HepG2 (cell line): Measurements from ENCODE around the gene BANK1. TPM values are rescaled to one million over a fixed set of nuclear protein-coding genes. Genes with fewer than 3 reads are reported as not detected.

Source experiments
- ATAC-seq: fragments of 200-7000 bp; cut with Tn5 transposase; 3 replicates; pipeline ENCODE4 v1.9.1; 2020; ENCODE audit warnings: mild to moderate bottlenecking, moderate library complexity
- BruUV-seq: library from RNA; stranded (reverse); fragments of 400-500 nt; replicated peaks from 2 replicates; lab custom pipeline; 2021; lab: Mats Ljungman, UMichigan
- CTCF ChIA-PET: fragments of 300-600 bp; formaldehyde crosslinking; extraction: SDS; loops from one replicate; lab custom pipeline; 2021; ENCODE audit warnings: low total read pairs, inconsistent platforms, low intra/inter-chr PET ratio; lab: Yijun Ruan, JAX
- POLR2A ChIA-PET: fragments of 350-600 bp; sonication (Branson Sonifier 250); formaldehyde crosslinking; loops from one replicate; lab custom pipeline; 2020; ENCODE audit warnings: antibody characterized with exemption, inconsistent platforms; lab: Yijun Ruan, JAX
- DNase-seq: peaks from one replicate; pipeline ENCODE4 v3.0.0-alpha.2; 2015; ENCODE audit warnings: low spot score
- FAIRE-seq: peaks from 3 replicates; lab custom pipeline; 2011; peaks lifted over from hg19 to GRCh38; lab: Jason Lieb, UNC
- H2AFZ ChIP-seq: one replicate; pipeline ENCODE4 v1.6.1; 2011; ENCODE audit warnings: low read length, inconsistent platforms
- H3K27ac ChIP-seq: fragments of 300-600 bp; 3 replicates; pipeline ENCODE4 v1.8.0; 2011; ENCODE audit warnings: mixed run types, mild to moderate bottlenecking, mixed read lengths, low read length, inconsistent platforms; ENCODE audit not compliant: insufficient read depth; ENCODE audit errors: extremely low read length
- H3K27me3 ChIP-seq, 2 experiments: fragments of 200-600 bp in 1 of 2; 2 replicates in 1 of 2; 3 replicates in 1 of 2; pipeline versions ENCODE4 v1.6.0 to v1.8.0; 2011; ENCODE audit warnings: low read length in 2 of 2, mild to moderate bottlenecking in 2 of 2, moderate library complexity in 2 of 2, inconsistent platforms in 1 of 2; ENCODE audit not compliant: insufficient read depth in 2 of 2, control insufficient read depth in 1 of 2
- H3K36me3 ChIP-seq, 2 experiments: fragments of 200-600 bp in 1 of 2; replicated peaks in 1 of 2; 2 replicates in 1 of 2; 3 replicates in 1 of 2; pipeline versions ENCODE4 v1.5.1 to v1.8.0; 2011; ENCODE audit warnings: low read length in 2 of 2, inconsistent platforms in 1 of 2; ENCODE audit not compliant: insufficient read depth in 2 of 2, control insufficient read depth in 1 of 2
- H3K4me1 ChIP-seq: 2 replicates; pipeline ENCODE4 v1.5.1; 2012; ENCODE audit warnings: low read length, inconsistent platforms; ENCODE audit not compliant: insufficient read depth
- H3K4me2 ChIP-seq: 2 replicates; pipeline ENCODE4 v1.6.0; 2011; ENCODE audit warnings: low read depth, low read length, inconsistent platforms
- H3K4me3 ChIP-seq, 3 experiments: fragments of 200-600 bp in 1 of 3; sonication (generic), shearing (Covaris generic) in 1 of 3; replicated peaks in 1 of 3; 2 replicates each; pipeline ENCODE4 v1.5.1; 2011 to 2016; ENCODE audit warnings: low read length in 3 of 3, inconsistent platforms in 2 of 3, low read depth in 2 of 3, mild to moderate bottlenecking in 2 of 3, control low read depth in 1 of 3, mixed read lengths in 1 of 3; ENCODE audit not compliant: insufficient read depth in 1 of 3
- H3K79me2 ChIP-seq: one replicate; pipeline ENCODE4 v1.6.1; 2011; ENCODE audit warnings: low read length, inconsistent platforms; ENCODE audit not compliant: insufficient read depth
- H3K9ac ChIP-seq: 2 replicates; pipeline ENCODE4 v1.6.0; 2011; ENCODE audit warnings: mild to moderate bottlenecking, low read depth, low read length, inconsistent platforms; ENCODE audit not compliant: insufficient read depth
- H3K9me3 ChIP-seq: 2 replicates; pipeline ENCODE4 v1.5.1; 2012; ENCODE audit warnings: mild to moderate bottlenecking, low read length
- H4K20me1 ChIP-seq: 2 replicates; pipeline ENCODE4 v1.6.0; 2011; ENCODE audit warnings: inconsistent platforms, mild to moderate bottlenecking, low read length, moderate library complexity; ENCODE audit not compliant: insufficient read depth
- ARNT ChIP-seq: fragments of 450-650 bp; IDR thresholded peaks from 2 replicates; pipeline ENCODE4 v1.6.1; 2017
- HMG20A ChIP-seq: IDR thresholded peaks from 2 replicates; pipeline ENCODE4 v1.6.1; 2016; ENCODE audit warnings: borderline replicate concordance
- IRF2 ChIP-seq: IDR thresholded peaks from 2 replicates; pipeline ENCODE4 v1.6.1; 2018; ENCODE audit warnings: missing genetic modification reagents, missing compliant biosample characterization
- KDM1A ChIP-seq: IDR thresholded peaks from 2 replicates; pipeline ENCODE4 v1.6.1; 2016; ENCODE audit warnings: missing compliant biosample characterization
- ZMYM2 ChIP-seq: sonication (generic); formaldehyde crosslinking; IDR thresholded peaks from 2 replicates; pipeline ENCODE4 v1.8.0; 2022; ENCODE audit warnings: mild to moderate bottlenecking, missing genetic modification reagents
- ZNF629 ChIP-seq: sonication (generic); formaldehyde crosslinking; conservative IDR thresholded peaks from 2 replicates; pipeline ENCODE4 v1.5.0; 2020; ENCODE audit warnings: missing genetic modification reagents
- WGBS: methylation state at CpG from one replicate; pipeline ENCODE4 v1.1.6; 2017; ENCODE audit warnings: low lambda C conversion rate; 5-methylcytosine and 5-hydroxymethylcytosine counted together
- in situ Hi-C: cut with HindIII; loops from 2 replicates; pipeline ENCODE4 v1.10.0; 2017; ENCODE audit warnings: low pct_unique_long_range_greater_than_20kb; ENCODE audit not compliant: extremely low pct_ligation_motif_present
- intact Hi-C: fragments of 100-400 bp; cut with micrococcal nuclease; formaldehyde crosslinking; loops from one replicate; pipeline ENCODE4 v1.10.0; 2022; ENCODE audit not compliant: unreplicated experiment
- polyA plus RNA-seq, 8 experiments: library from polyadenylated mRNA; depleted of rRNA in 3 of 8; stranded (reverse) in 7 of 8; unstranded in 1 of 8; fragments of >200 nt; fragmentation: Illumina TruSeq in 4 of 8; extraction: Trizol in 4 of 8; gene quantifications; 2 replicates each; pipeline versions ENCODE4 v1.2.1 to v1.2.3, GENCODE V29; 2011 to 2016; ENCODE audit warnings: low read depth in 4 of 8, missing spikeins in 1 of 8, mixed read lengths in 1 of 8; ENCODE audit not compliant: insufficient read depth in 1 of 8
- total RNA-seq, 5 experiments: library from RNA; depleted of rRNA; stranded (reverse); fragments of >200 nt; fragmentation: Illumina TruSeq; extraction: Trizol; gene quantifications; 2 replicates each; pipeline ENCODE4 v1.2.3, GENCODE V29; 2016; ENCODE audit warnings: low read depth in 1 of 5
- TF ChIP-seq, protein P1 (sequence below): sonication (generic); formaldehyde crosslinking; IDR thresholded peaks from 2 replicates; pipeline ENCODE4 v1.9.0; 2021; ENCODE audit warnings: mild to moderate bottlenecking, missing genetic modification reagents
- TF ChIP-seq, protein P2 (sequence below): sonication (generic); formaldehyde crosslinking; conservative IDR thresholded peaks from 2 replicates; pipeline ENCODE4 v1.8.1; 2023; ENCODE audit warnings: missing genetic modification reagents

Gene BANK1
- total and polyA plus RNA-seq, 2 of the 13 experiments (the other 11 are each of a cell fraction or from before 2014, with no cell fraction given): 0.15 TPM; not detected in 1

DNA sequence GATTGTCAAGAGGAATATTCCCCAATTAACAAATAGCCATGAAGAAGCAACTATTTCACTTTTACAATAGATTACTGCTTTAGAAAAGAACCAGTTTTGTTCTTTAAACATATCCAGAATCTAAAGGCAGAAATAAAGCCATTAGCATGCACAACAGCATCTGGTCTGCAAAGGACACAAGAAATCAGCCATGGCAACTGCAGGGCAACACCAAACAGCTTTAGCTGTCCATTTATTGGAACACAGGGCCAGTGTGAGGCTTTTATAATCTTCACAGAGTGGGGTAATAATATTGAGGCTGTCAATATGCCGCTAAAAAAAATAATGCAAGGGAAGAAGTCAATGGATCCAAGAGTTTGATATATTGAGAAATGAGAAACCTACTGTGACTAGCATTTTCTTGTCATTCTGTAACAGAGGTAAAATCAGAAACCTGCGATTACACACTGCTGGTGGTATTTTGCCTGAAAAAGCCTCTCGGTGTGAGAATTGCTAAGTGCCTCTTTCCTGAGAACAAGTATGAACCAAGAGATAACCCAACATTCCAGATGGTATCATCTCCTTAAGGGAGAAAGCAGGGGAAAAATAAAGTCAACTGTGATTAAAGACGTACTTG lies 2.7 kb upstream of the BANK1 start:
- POLR2A ChIA-PET: no interaction called here
- CTCF ChIA-PET: no interaction called here
- in situ Hi-C loops: no loop called here
- Histone ChIP-seq H3K9me3 (no peaks in the 10 kb centered on the region), H3K4me2 (no peak overlapping the region), H3K27ac (no peak overlapping the region), H2AFZ (no peak overlapping the region), H3K9ac (no peak overlapping the region), H3K4me3 (no peak overlapping the region), H3K27me3 (peaks cover 2 to 4% of the 10 kb centered on the region in 2 experiments; a peak in 3 of 5 replicates), H4K20me1 (no peaks in the 10 kb centered on the region)
- no TSS peak for BruUV-seq
- WGBS: 69% methylated on average over 4 of the region's 4 CpGs
- DNase-seq (no peak), ATAC-seq (no peak)
- no peak for TF ChIP-seq HMG20A (CRISPR knock-in tag)
- no peak for TF ChIP-seq ZNF629 (CRISPR knock-in tag)
- no peak for TF ChIP-seq ZMYM2
- TF ChIP-seq KDM1A: no peak
- TF ChIP-seq ARNT: no peak
- TF ChIP-seq IRF2 (CRISPR knock-in tag): no peak
- TF ChIP-seq, protein P1, sequence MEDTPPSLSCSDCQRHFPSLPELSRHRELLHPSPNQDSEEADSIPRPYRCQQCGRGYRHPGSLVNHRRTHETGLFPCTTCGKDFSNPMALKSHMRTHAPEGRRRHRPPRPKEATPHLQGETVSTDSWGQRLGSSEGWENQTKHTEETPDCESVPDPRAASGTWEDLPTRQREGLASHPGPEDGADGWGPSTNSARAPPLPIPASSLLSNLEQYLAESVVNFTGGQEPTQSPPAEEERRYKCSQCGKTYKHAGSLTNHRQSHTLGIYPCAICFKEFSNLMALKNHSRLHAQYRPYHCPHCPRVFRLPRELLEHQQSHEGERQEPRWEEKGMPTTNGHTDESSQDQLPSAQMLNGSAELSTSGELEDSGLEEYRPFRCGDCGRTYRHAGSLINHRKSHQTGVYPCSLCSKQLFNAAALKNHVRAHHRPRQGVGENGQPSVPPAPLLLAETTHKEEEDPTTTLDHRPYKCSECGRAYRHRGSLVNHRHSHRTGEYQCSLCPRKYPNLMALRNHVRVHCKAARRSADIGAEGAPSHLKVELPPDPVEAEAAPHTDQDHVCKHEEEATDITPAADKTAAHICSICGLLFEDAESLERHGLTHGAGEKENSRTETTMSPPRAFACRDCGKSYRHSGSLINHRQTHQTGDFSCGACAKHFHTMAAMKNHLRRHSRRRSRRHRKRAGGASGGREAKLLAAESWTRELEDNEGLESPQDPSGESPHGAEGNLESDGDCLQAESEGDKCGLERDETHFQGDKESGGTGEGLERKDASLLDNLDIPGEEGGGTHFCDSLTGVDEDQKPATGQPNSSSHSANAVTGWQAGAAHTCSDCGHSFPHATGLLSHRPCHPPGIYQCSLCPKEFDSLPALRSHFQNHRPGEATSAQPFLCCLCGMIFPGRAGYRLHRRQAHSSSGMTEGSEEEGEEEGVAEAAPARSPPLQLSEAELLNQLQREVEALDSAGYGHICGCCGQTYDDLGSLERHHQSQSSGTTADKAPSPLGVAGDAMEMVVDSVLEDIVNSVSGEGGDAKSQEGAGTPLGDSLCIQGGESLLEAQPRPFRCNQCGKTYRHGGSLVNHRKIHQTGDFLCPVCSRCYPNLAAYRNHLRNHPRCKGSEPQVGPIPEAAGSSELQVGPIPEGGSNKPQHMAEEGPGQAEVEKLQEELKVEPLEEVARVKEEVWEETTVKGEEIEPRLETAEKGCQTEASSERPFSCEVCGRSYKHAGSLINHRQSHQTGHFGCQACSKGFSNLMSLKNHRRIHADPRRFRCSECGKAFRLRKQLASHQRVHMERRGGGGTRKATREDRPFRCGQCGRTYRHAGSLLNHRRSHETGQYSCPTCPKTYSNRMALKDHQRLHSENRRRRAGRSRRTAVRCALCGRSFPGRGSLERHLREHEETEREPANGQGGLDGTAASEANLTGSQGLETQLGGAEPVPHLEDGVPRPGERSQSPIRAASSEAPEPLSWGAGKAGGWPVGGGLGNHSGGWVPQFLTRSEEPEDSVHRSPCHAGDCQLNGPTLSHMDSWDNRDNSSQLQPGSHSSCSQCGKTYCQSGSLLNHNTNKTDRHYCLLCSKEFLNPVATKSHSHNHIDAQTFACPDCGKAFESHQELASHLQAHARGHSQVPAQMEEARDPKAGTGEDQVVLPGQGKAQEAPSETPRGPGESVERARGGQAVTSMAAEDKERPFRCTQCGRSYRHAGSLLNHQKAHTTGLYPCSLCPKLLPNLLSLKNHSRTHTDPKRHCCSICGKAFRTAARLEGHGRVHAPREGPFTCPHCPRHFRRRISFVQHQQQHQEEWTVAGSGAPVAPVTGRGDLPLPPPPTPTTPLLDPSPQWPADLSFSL (CRISPR knock-in tag): no peak
- TF ChIP-seq, protein P2, sequence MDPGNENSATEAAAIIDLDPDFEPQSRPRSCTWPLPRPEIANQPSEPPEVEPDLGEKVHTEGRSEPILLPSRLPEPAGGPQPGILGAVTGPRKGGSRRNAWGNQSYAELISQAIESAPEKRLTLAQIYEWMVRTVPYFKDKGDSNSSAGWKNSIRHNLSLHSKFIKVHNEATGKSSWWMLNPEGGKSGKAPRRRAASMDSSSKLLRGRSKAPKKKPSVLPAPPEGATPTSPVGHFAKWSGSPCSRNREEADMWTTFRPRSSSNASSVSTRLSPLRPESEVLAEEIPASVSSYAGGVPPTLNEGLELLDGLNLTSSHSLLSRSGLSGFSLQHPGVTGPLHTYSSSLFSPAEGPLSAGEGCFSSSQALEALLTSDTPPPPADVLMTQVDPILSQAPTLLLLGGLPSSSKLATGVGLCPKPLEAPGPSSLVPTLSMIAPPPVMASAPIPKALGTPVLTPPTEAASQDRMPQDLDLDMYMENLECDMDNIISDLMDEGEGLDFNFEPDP (CRISPR knock-in tag): no peak
- TF ChIP-seq, all 625 proteins: peak for 0
- intact Hi-C loops: no loop called here
- Histone ChIP-seq H3K36me3 (no peaks in the 10 kb centered on the region), H3K79me2 (no peaks in the 10 kb centered on the region), H3K4me1 (no peaks in the 10 kb centered on the region)
- no peak for FAIRE-seq
